NCI-H69 (cell line): Measurements from ENCODE around the gene LIMS3.
"Not testable (repeated sequence)": the region's sequence is repeated elsewhere in the genome, so short reads cannot be mapped to it uniquely, and the experiment has no call there.

Source experiments
- DNase-seq: peaks from one replicate; lab custom pipeline; 2025; lab: John Stamatoyannopoulos, UW

The LIMS3 gene

GRCh38 chr2:109927803-109928202, 29.3 kb downstream of the LIMS3 start:
- not testable (repeated sequence) for DNase-seq

GRCh38 chr2:109929222-109929621, 30.7 kb downstream of the LIMS3 start:
- not testable (repeated sequence) for DNase-seq

GRCh38 chr2:109936534-109936933, 38.0 kb downstream of the LIMS3 start:
- DNase-seq, result not testable (repeated sequence)

GRCh38 chr2:109945362-109945761, 46.9 kb downstream of the LIMS3 start:
- not testable (repeated sequence) for DNase-seq

- DNase-seq, result not testable (repeated sequence)
Measured at GRCh38 chr2:109947262-109947958, 48.9 kb downstream of the LIMS3 start.

- not testable (repeated sequence) for DNase-seq
Measured at GRCh38 chr2:109947959-109948520, 49.6 kb downstream of the LIMS3 start.

- DNase-seq, result not testable (repeated sequence)
Measured at GRCh38 chr2:109950146-109950843, 51.8 kb downstream of the LIMS3 start.

- not testable (repeated sequence) for DNase-seq
Measured at GRCh38 chr2:109963942-109964341, 65.5 kb downstream of the LIMS3 start.

GRCh38 chr2:109965482-109965881, 67.0 kb downstream of the LIMS3 start:
- not testable (repeated sequence) for DNase-seq

- not testable (repeated sequence) for DNase-seq
Measured at GRCh38 chr2:109966107-109966736, 67.7 kb downstream of the LIMS3 start.

GRCh38 chr2:109966858-109967257, 68.4 kb downstream of the LIMS3 start:
- DNase-seq, result not testable (repeated sequence)

- not testable (repeated sequence) for DNase-seq
Measured at GRCh38 chr2:109969864-109970263, 71.4 kb downstream of the LIMS3 start.

GRCh38 chr2:109971710-109972109, 73.2 kb downstream of the LIMS3 start:
- not testable (repeated sequence) for DNase-seq
